IMR-90 (cell line): Measurements from ENCODE around the gene HMGN2. TPM values are rescaled to one million over a fixed set of nuclear protein-coding genes. Genes with fewer than 3 reads are reported as not detected.

Experiments used
- ATAC-seq: fragments of 200-7000 bp; cut with Tn5 transposase; 2 replicates; pipeline ENCODE4 v1.9.1; 2020; ENCODE audit warnings: low read depth, mild to moderate bottlenecking, moderate library complexity
- BruUV-seq: library from RNA; stranded (reverse); fragments of 400-500 nt; replicated peaks from 2 replicates; lab custom pipeline; 2021; lab: Mats Ljungman, UMichigan
- CTCF ChIA-PET: fragments of 300-600 bp; formaldehyde crosslinking; extraction: SDS; loops from one replicate; lab custom pipeline; 2021; ENCODE audit warnings: antibody characterized with exemption; lab: Yijun Ruan, JAX
- POLR2A ChIA-PET: fragments of 300-600 bp; sonication (Branson Sonifier 250); formaldehyde crosslinking; loops from one replicate; lab custom pipeline; 2022; ENCODE audit warnings: antibody characterized with exemption; ENCODE audit not compliant: unreplicated experiment; lab: Charles Lee
- DNase-seq: peaks from one replicate; pipeline ENCODE4 v3.0.0; 2013
- H2AFZ ChIP-seq: replicated peaks from 2 replicates; pipeline ENCODE3; 2013; ENCODE audit warnings: low read length, mild to moderate bottlenecking; ENCODE audit not compliant: poor library complexity
- H2AK5ac ChIP-seq: 2 replicates; pipeline ENCODE4 v1.6.1; 2013; ENCODE audit warnings: low read depth, low read length, inconsistent platforms
- H2AK9ac ChIP-seq: replicated peaks from 2 replicates; pipeline ENCODE3; 2013; ENCODE audit warnings: mild to moderate bottlenecking, low read depth, low read length, moderate library complexity; ENCODE audit not compliant: poor library complexity
- H2BK120ac ChIP-seq: 2 replicates; pipeline ENCODE4 v1.6.1; 2013; ENCODE audit warnings: low read depth, low read length, inconsistent platforms
- H2BK15ac ChIP-seq: 3 replicates; pipeline ENCODE4 v1.6.1; 2013; ENCODE audit warnings: low read depth, low read length, inconsistent platforms
- H2BK20ac ChIP-seq: 2 replicates; pipeline ENCODE4 v1.6.1; 2013; ENCODE audit warnings: low read depth, mild to moderate bottlenecking, inconsistent platforms, low read length, moderate library complexity
- H2BK5ac ChIP-seq: 2 replicates; pipeline ENCODE4 v1.6.1; 2013; ENCODE audit warnings: mild to moderate bottlenecking, low read depth, low read length, inconsistent platforms; ENCODE audit not compliant: poor library complexity, severe bottlenecking
- H3K14ac ChIP-seq: replicated peaks from 2 replicates; pipeline ENCODE4 v1.6.1; 2013; ENCODE audit warnings: low read depth, low read length, inconsistent platforms
- H3K18ac ChIP-seq: 2 replicates; pipeline ENCODE4 v1.6.1; 2013; ENCODE audit warnings: low read depth, low read length, control low read depth
- H3K23ac ChIP-seq: 2 replicates; pipeline ENCODE4 v1.6.1; 2013; ENCODE audit warnings: low read depth, low read length, inconsistent platforms
- H3K27ac ChIP-seq: 2 replicates; pipeline ENCODE4 v1.5.1; 2013; ENCODE audit warnings: mild to moderate bottlenecking, control low read depth, low read length; ENCODE audit not compliant: insufficient read depth
- H3K27me3 ChIP-seq: 2 replicates; pipeline ENCODE4 v1.6.1; 2013; ENCODE audit warnings: low read length; ENCODE audit not compliant: control insufficient read depth, insufficient read depth
- H3K36me3 ChIP-seq: 2 replicates; pipeline ENCODE4 v1.6.1; 2013; ENCODE audit warnings: low read length, mixed read lengths; ENCODE audit not compliant: control insufficient read depth, insufficient read depth
- H3K4ac ChIP-seq: 2 replicates; pipeline ENCODE4 v1.6.1; 2013; ENCODE audit warnings: low read depth, low read length, inconsistent platforms
- H3K4me1 ChIP-seq: 2 replicates; pipeline ENCODE4 v1.6.1; 2013; ENCODE audit warnings: low read length, mixed read lengths; ENCODE audit not compliant: control insufficient read depth, insufficient read depth
- H3K4me2 ChIP-seq: 2 replicates; pipeline ENCODE4 v1.6.1; 2013; ENCODE audit warnings: low read depth, mild to moderate bottlenecking, control low read depth, low read length, moderate library complexity
- H3K4me3 ChIP-seq: 2 replicates; pipeline ENCODE4 v1.5.1; 2013; ENCODE audit warnings: low read depth, mild to moderate bottlenecking, control low read depth, low read length, moderate library complexity; ENCODE audit not compliant: insufficient read depth
- H3K56ac ChIP-seq: 2 replicates; pipeline ENCODE4 v1.6.1; 2013; ENCODE audit warnings: low read length, inconsistent platforms; ENCODE audit not compliant: insufficient read depth; ENCODE audit errors: extremely low read depth
- H3K79me1 ChIP-seq, 2 experiments: 2 replicates each; pipeline ENCODE4 v1.6.1; 2013; ENCODE audit warnings: low read length in 2 of 2, inconsistent platforms in 1 of 2, low read depth in 1 of 2
- H3K9ac ChIP-seq: 2 replicates; pipeline ENCODE4 v1.6.1; 2013; ENCODE audit warnings: low read depth, low read length, control low read depth
- H3K9me1 ChIP-seq: 2 replicates; pipeline ENCODE4 v1.6.1; 2013; ENCODE audit warnings: low read length, inconsistent platforms; ENCODE audit not compliant: insufficient read depth
- H3K9me3 ChIP-seq: 2 replicates; pipeline ENCODE4 v1.6.1; 2013; ENCODE audit warnings: low read length; ENCODE audit not compliant: control insufficient read depth, insufficient read depth
- H4K20me1 ChIP-seq: 2 replicates; pipeline ENCODE4 v1.6.1; 2013; ENCODE audit warnings: low read length, inconsistent platforms; ENCODE audit not compliant: insufficient read depth
- H4K5ac ChIP-seq: 2 replicates; pipeline ENCODE4 v1.6.1; 2013; ENCODE audit warnings: mild to moderate bottlenecking, low read depth, low read length, control low read depth
- H4K8ac ChIP-seq, 2 experiments: 2 replicates each; pipeline ENCODE4 v1.6.1; 2013; ENCODE audit warnings: low read depth in 2 of 2, low read length in 2 of 2, control low read depth in 1 of 2, inconsistent platforms in 1 of 2
- H4K91ac ChIP-seq: 2 replicates; pipeline ENCODE4 v1.6.1; 2013; ENCODE audit warnings: low read depth, low read length, inconsistent platforms; ENCODE audit not compliant: insufficient read depth
- MXI1 ChIP-seq: IDR thresholded peaks from 2 replicates; pipeline ENCODE4 v1.6.1; 2012; ENCODE audit warnings: low read depth, mild to moderate bottlenecking, low read length, moderate library complexity, borderline replicate concordance
- WGBS, 2 experiments: methylation state at CpG; one replicate each; pipeline versions ENCODE4 v1.1.5 to v1.1.7; 2013; ENCODE audit warnings: missing lambda C conversion rate in 2 of 2; ENCODE audit not compliant: insufficient read length in 1 of 2; ENCODE audit errors: extremely low coverage in 2 of 2; 5-methylcytosine and 5-hydroxymethylcytosine counted together
- dilution Hi-C: fragments of 300-500 bp; cut with HindIII; formaldehyde crosslinking; loops from one replicate; pipeline ENCODE4 v1.14.3; 2018; ENCODE audit warnings: low sequenced_read_pairs; ENCODE audit not compliant: unreplicated experiment
- in situ Hi-C: fragments of 300-500 bp; cut with MboI; formaldehyde crosslinking; loops from 3 replicates; pipeline ENCODE4 v1.14.3; 2019; ENCODE audit warnings: low sequenced_read_pairs, inconsistent platforms, mixed read lengths
- intact Hi-C: fragments of 100-400 bp; cut with micrococcal nuclease; formaldehyde crosslinking; loops from 2 replicates; pipeline ENCODE4 v1.10.0; 2022
- polyA plus RNA-seq, 3 experiments: library from polyadenylated mRNA; depleted of rRNA; stranded (reverse); fragments of >200 nt; gene quantifications; 2 replicates each; pipeline ENCODE4 v1.2.3, GENCODE V29; 2012; ENCODE audit warnings: low replicate concordance in 1 of 3
- total RNA-seq: library from RNA; depleted of rRNA; stranded (reverse); fragments of >200 nt; gene quantifications from 2 replicates; pipeline ENCODE4 v1.2.3, GENCODE V29; 2012

Gene HMGN2
- total and polyA plus RNA-seq, 2 of the 4 experiments (the other 2 are of a cell fraction): 367 to 505 TPM

- H3K4me3 ChIP-seq: no peak overlapping the region
- dilution Hi-C loops: no loop called here
- no peak overlapping the region for H3K14ac ChIP-seq
- H3K36me3 ChIP-seq: no peaks in the 10 kb centered on the region
- H3K4me1 ChIP-seq: no peaks in the 10 kb centered on the region
- no peak overlapping the region for H2BK120ac ChIP-seq
- no peak overlapping the region for H3K23ac ChIP-seq
- in situ Hi-C loops: no loop called here
- TF ChIP-seq MXI1: no peak
- DNase-seq: no peak
- H4K20me1 ChIP-seq: no peaks in the 10 kb centered on the region
- H2AK9ac ChIP-seq: no peak overlapping the region
- H4K5ac ChIP-seq: no peak overlapping the region
- H3K4ac ChIP-seq: no peak overlapping the region
- no peak overlapping the region for H3K27ac ChIP-seq
- no peaks in the 10 kb centered on the region for H3K79me1 ChIP-seq
- CTCF ChIA-PET: interaction anchor here (2.8 kb wide), 1 partner anchor 18 kb away, joined by 10 read pairs; no protein-coding TSS in a partner anchor
- WGBS, 2 experiments: no CpG with 5 or more reads among the region's 6 CpGs
- POLR2A ChIA-PET: no interaction called here
- no peak for ATAC-seq
- no peak overlapping the region for H3K4me2 ChIP-seq
- H3K9me3 ChIP-seq: no peaks in the 10 kb centered on the region
- no peak overlapping the region for H2AFZ ChIP-seq
- intact Hi-C loops: no loop called here
- peaks cover 33% of the 10 kb centered on the region for H3K27me3 ChIP-seq
- no peak overlapping the region for H2BK15ac ChIP-seq
- H4K8ac ChIP-seq: no peak overlapping the region
- no TSS peak for BruUV-seq
- H3K9me1 ChIP-seq: no peaks in the 10 kb centered on the region
- H3K18ac ChIP-seq: no peak overlapping the region
- H3K56ac ChIP-seq: no peak overlapping the region
- H3K9ac ChIP-seq: no peak overlapping the region
- no peak overlapping the region for H2BK20ac ChIP-seq
- no peak overlapping the region for H2AK5ac ChIP-seq
- no peak overlapping the region for H4K91ac ChIP-seq
- H2BK5ac ChIP-seq: no peak overlapping the region
Measured at GRCh38 chr1:26518355-26518754, 46.1 kb downstream of the HMGN2 start.
